K562 (cell line): ENCODE measurements around the gene AARSD1. TPM values are rescaled to one million over a fixed set of nuclear protein-coding genes. Genes with fewer than 3 reads are reported as not detected.

Experiments
- ATF7 ChIP-seq: fragments of 450-650 bp; IDR thresholded peaks from 2 replicates; pipeline ENCODE4 v1.7.1; 2014; ENCODE audit warnings: mild to moderate bottlenecking, moderate library complexity
- ESRRA ChIP-seq: fragments of 450-650 bp; IDR thresholded peaks from 2 replicates; pipeline ENCODE4 v1.6.1; 2014; ENCODE audit warnings: low read depth, mild to moderate bottlenecking, moderate library complexity, borderline replicate concordance
- HDAC1 ChIP-seq, 2 experiments: fragments of 450-650 bp; IDR thresholded peaks; 2 replicates each; pipeline ENCODE4 v1.6.1; 2016 to 2017; ENCODE audit warnings: inconsistent platforms in 1 of 2, mild to moderate bottlenecking in 1 of 2, moderate library complexity in 1 of 2
- HDAC2 ChIP-seq: fragments of 450-650 bp; IDR thresholded peaks from 2 replicates; pipeline ENCODE4 v1.6.1; 2016; ENCODE audit warnings: mild to moderate bottlenecking
- JUNB ChIP-seq: fragments of 450-650 bp; formaldehyde crosslinking; conservative IDR thresholded peaks from 2 replicates; pipeline ENCODE4 v1.4.0; 2020; ENCODE audit warnings: mild to moderate bottlenecking
- KDM5B ChIP-seq: fragments of 200-600 bp; sonication (generic); IDR thresholded peaks from 2 replicates; pipeline ENCODE4 v1.6.1; 2012; ENCODE audit warnings: low read depth, mild to moderate bottlenecking, moderate library complexity, low read length, control low read depth, inconsistent platforms; ENCODE audit not compliant: insufficient replicate concordance
- NFE2L1 ChIP-seq: fragments of 450-650 bp; IDR thresholded peaks from 2 replicates; pipeline ENCODE4 v1.6.1; 2016; ENCODE audit warnings: missing genetic modification characterization, low read depth, mild to moderate bottlenecking, missing compliant biosample characterization, moderate library complexity, borderline replicate concordance
- NR2C2 ChIP-seq, 2 experiments: fragments of 200-800 bp in 1 of 2; sonication (Bioruptor generic) in 1 of 2; sonication (generic) in 1 of 2; formaldehyde crosslinking in 1 of 2; IDR thresholded peaks; 2 replicates each; pipeline versions ENCODE4 v1.6.1 to v1.8.0; 2016 to 2022; ENCODE audit warnings: mild to moderate bottlenecking in 1 of 2, missing compliant biosample characterization in 1 of 2, missing genetic modification characterization in 1 of 2, missing genetic modification reagents in 1 of 2
- PHB2 ChIP-seq: fragments of 450-650 bp; IDR thresholded peaks from 2 replicates; pipeline ENCODE4 v1.6.1; 2017; ENCODE audit warnings: low read depth
- POLR2A ChIP-seq: fragments of 450-650 bp; conservative IDR thresholded peaks from 2 replicates; pipeline ENCODE4 v1.6.1; 2016
- RBBP5 ChIP-seq: fragments of 200-600 bp; sonication (generic); IDR thresholded peaks from 2 replicates; pipeline ENCODE4 v1.6.1; 2012; ENCODE audit warnings: borderline replicate concordance, mild to moderate bottlenecking, low read length, control low read depth, inconsistent platforms; ENCODE audit not compliant: insufficient read depth, poor library complexity, severe bottlenecking
- RBFOX2 ChIP-seq: fragments of 200-400 bp; formaldehyde crosslinking; IDR thresholded peaks from 2 replicates; pipeline ENCODE4 v1.6.1; 2017; ENCODE audit warnings: low read depth, mild to moderate bottlenecking, low read length, moderate library complexity
- SRSF7 ChIP-seq: fragments of 200-400 bp; formaldehyde crosslinking; optimal IDR thresholded peaks from 2 replicates; pipeline ENCODE3; 2017; ENCODE audit warnings: mild to moderate bottlenecking, low read depth, low read length
- STAG1 ChIP-seq: sonication (generic); formaldehyde crosslinking; IDR thresholded peaks from 2 replicates; pipeline ENCODE4 v1.5.0; 2020; ENCODE audit warnings: missing genetic modification reagents, borderline replicate concordance
- TAF7 ChIP-seq: fragments of 450-650 bp; IDR thresholded peaks from 2 replicates; pipeline ENCODE4 v1.6.1; 2016; ENCODE audit warnings: missing genetic modification characterization, missing compliant biosample characterization
- TRIM24 ChIP-seq, 2 experiments: fragments of 450-650 bp; IDR thresholded peaks; 2 replicates each; pipeline ENCODE4 v1.6.1; 2016
- ZBTB40 ChIP-seq, 2 experiments: fragments of 450-650 bp in 1 of 2; sonication (generic) in 1 of 2; formaldehyde crosslinking in 1 of 2; IDR thresholded peaks; 2 replicates each; pipeline versions ENCODE4 v1.7.1 to v1.9.0; 2016 to 2022; ENCODE audit warnings: inconsistent platforms in 1 of 2, mild to moderate bottlenecking in 1 of 2, missing genetic modification reagents in 1 of 2
- polyA plus RNA-seq, 8 experiments: library from polyadenylated mRNA; depleted of rRNA in 4 of 8; stranded (reverse) in 5 of 8; unstranded in 3 of 8; fragments of >200 nt; fragmentation: Nextera tagmentation in 2 of 8; fragmentation: Illumina TruSeq in 1 of 8; extraction: Ambion mirVana in 2 of 8; extraction: Trizol in 1 of 8; gene quantifications; 2 replicates each; pipeline versions ENCODE4 v1.2.1 to v1.2.3, GENCODE V29; 2011 to 2014; ENCODE audit warnings: inconsistent platforms in 1 of 8, missing spikeins in 1 of 8
- total RNA-seq, 7 experiments: library from RNA; depleted of rRNA in 6 of 7; stranded (reverse); fragments of >200 nt in 6 of 7; fragmentation: Illumina TruSeq in 2 of 7; extraction: Trizol in 2 of 7; gene quantifications; 2 replicates each; pipeline versions ENCODE4 v1.2.1 to v1.2.3, GENCODE V29; 2011 to 2021; ENCODE audit warnings: low replicate concordance in 1 of 7

Gene AARSD1
- total and polyA plus RNA-seq, 9 of the 15 experiments (the other 6 are each of a cell fraction or from before 2014, with no cell fraction given), result 51.7 to 98.5 (median 68.6) TPM

GRCh38 chr17:43006639-43007551 is 42.6 kb upstream of the AARSD1 start, which contains the start of gene IFI35 (continued):
- peak; percentile 64 for TF ChIP-seq ZBTB40 (IDR thresholded peaks at IDR 0.05)
- TF ChIP-seq ZBTB40 (CRISPR knock-in tag; IDR thresholded peaks at IDR 0.05), result no peak
- peak; percentile 48 for TF ChIP-seq RBBP5
- TF ChIP-seq ATF7, result peak; percentile 19; the same call in 1 of the 2 replicates
- 0 out of 2 replicates have a peak, but pooled peaks have one; percentile 40 for TF ChIP-seq HDAC2
- no peak for TF ChIP-seq PHB2
- TF ChIP-seq TRIM24 (IDR thresholded peaks at IDR 0.05), result peak; percentile 78; a peak in 3 of 4 replicates
- TF ChIP-seq POLR2A, result peak; percentile 71
- TF ChIP-seq NFE2L1 (tag), result no peak
- peak; percentile 69 for TF ChIP-seq RBFOX2
- peak in 1 of 2 experiments; percentile 55; a peak in 2 of 4 replicates for TF ChIP-seq HDAC1 (IDR thresholded peaks at IDR 0.05)
- peak; percentile 61 for TF ChIP-seq KDM5B
- peak; percentile 56; the same call in 1 of the 2 replicates for TF ChIP-seq STAG1 (CRISPR knock-in tag)
- TF ChIP-seq TAF7 (tag), result peak; percentile 36; the same call in 1 of the 2 replicates
- TF ChIP-seq ESRRA, result peak; percentile 15; the same call in 1 of the 2 replicates
- TF ChIP-seq SRSF7, result no peak
- no peak for TF ChIP-seq NR2C2 (CRISPR knock-in tag; IDR thresholded peaks at IDR 0.05)
- peak; percentile 17; the same call in 1 of the 2 replicates for TF ChIP-seq NR2C2 (tag; IDR thresholded peaks at IDR 0.05)
- 0 out of 2 replicates have a peak, but pooled peaks have one; percentile 15 for TF ChIP-seq JUNB (CRISPR knock-in tag)
